HG03196 (cell line): Measurements from ENCODE around the gene CRIP3.

ENCODE experiments used
- ATAC-seq: cut with Tn5 transposase; IDR thresholded peaks from one replicate; pipeline ENCODE4 v1.9.1; 2021; ENCODE audit not compliant: unreplicated experiment

The CRIP3 gene

GRCh38 chr6:43274916-43275597 is 33.6 kb downstream of the CRIP3 start:
- no peak for ATAC-seq

- no peak for ATAC-seq
Observed at GRCh38 chr6:43274127-43274915, 34.3 kb downstream of the CRIP3 start.

DNA sequence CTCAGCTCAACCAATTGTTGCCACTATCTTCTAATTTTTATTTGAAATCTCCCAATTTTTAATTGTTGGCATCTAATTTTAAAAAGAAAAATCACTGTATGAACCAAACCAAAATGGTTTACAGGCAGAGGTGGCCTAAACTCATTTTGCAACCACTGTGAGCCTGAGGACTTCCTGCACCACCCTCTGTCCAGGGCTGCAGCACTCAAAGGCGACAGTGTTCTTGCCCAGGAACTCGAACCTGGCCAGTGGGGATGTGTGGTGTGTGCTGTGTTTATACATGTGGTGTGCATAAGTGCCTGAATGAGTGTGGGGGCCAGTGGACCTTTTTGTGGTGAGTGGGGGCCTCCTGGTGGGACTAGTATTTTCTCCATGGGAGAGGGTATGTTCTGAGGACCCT is 34.9 kb downstream of the CRIP3 start:
- ATAC-seq, result no peak

- no peak for ATAC-seq
Observed at GRCh38 chr6:43271944-43272343, 36.7 kb downstream of the CRIP3 start.

- no peak for ATAC-seq
Observed at GRCh38 chr6:43271103-43271815, 37.4 kb downstream of the CRIP3 start.

GRCh38 chr6:43269273-43270007 is 39.2 kb downstream of the CRIP3 start:
- ATAC-seq, result no peak

GRCh38 chr6:43268782-43269272 is 39.8 kb downstream of the CRIP3 start:
- no peak for ATAC-seq

GRCh38 chr6:43268355-43268700 is 40.3 kb downstream of the CRIP3 start:
- ATAC-seq, result no peak

DNA sequence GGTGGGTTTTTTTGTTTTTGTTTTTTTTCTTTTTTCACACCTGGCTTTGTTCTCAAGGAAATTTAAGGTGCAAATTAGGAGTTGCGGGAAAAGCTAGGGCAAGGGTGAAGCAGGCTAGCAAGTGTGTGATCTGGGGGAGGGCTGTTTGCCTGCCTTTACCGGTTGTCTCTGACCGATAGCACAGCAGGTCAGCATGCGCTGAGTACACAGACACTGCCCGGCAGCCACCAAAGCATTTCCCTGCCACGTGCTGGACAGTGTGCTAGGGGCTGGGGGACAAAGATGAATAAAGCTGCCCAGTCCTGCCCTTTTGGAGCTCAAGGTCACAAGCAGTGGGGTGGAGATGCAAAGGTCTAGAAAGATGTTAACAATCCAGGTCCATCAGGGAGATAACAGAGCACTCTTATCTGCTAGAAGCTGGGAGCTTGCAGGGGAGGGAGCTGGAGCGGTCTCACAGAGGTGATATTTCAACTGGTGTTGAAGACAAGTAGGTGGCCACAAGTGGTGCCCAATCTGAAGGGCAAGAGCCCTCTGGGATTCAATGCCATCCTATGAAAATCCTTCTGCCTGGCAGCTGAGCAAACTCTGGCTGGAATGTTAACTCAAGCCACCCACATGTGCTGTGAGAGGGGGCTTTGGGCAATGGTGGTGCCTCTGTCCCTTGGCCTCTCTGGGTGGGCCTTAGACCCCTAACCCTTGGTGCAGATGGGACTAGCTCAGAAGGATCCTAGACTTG is 40.8 kb downstream of the CRIP3 start:
- ATAC-seq, result no peak

- ATAC-seq, result no peak
Observed at GRCh38 chr6:43265564-43265963, 43.1 kb downstream of the CRIP3 start.

DNA sequence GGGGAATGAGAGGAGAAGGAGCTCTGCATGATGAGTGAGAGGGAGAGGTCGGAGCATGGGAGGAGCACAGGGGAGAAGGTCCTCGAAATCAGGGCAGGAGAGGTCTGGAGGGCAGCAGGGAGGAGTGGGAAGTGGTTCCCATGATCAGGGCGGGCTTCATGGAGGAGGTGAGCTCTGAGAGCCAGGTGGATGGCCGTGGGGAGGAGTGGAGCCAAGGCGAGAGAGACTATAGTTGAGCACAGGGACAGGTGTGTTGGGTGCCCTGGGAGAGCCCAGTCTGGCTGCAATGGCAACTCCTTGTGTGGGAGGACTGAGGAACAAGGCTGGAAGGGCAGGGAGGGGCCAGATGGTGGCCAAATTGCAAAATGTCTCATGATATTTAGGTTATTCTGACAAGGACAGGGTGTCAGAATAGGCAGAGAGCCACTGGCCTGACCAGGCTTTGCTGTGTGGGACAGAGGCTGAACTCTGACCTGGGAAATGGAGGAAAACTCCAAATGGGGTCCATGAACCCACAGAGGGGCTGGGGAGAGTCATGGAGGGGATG is 44.0 kb downstream of the CRIP3 start:
- no peak for ATAC-seq

- peak; percentile 66 for ATAC-seq
Observed at GRCh38 chr6:43263314-43264178, 45.1 kb downstream of the CRIP3 start.

DNA sequence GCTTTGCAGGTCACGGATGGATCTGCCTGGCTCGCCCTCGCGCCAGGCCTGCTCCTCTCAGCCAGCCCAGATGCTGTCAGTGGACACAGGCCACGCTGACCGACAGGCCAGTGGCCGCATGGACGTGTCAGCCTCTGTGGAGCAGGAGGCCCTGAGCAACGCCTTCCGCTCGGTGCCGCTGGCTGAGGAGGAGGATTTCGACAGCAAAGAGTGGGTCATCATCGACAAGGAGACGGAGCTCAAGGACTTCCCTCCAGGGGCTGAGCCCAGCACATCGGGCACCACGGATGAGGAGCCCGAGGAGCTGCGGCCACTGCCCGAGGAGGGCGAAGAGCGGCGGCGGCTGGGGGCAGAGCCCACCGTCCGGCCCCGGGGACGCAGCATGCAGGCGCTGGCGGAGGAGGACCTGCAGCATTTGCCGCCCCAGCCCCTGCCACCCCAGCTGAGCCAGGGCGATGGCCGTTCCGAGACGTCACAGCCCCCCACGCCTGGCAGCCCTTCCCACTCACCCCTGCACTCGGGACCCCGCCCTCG is 45.8 kb downstream of the CRIP3 start:
- no peak for ATAC-seq

GRCh38 chr6:43262000-43262779 is 46.4 kb downstream of the CRIP3 start:
- no peak for ATAC-seq

GRCh38 chr6:43261198-43261597 is 47.4 kb downstream of the CRIP3 start:
- ATAC-seq, result no peak

DNA sequence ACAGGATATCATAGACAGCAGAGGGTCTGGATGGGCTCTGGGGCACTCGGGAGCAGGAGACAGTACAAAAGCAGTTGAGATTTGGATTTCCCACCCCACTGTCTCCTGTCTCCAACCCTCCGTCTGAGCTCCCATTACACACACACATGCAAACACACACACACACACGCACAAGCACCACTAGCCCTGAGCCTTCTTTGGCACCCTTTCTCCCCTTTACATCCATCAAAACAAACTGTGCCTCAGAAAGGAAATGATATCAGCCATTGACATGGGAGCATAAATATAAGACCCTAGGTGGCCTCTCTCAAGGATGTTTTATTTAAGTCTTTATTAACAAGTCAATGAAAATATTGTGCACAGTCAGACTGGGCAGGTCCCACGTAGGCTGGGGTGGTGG is 47.8 kb downstream of the CRIP3 start:
- ATAC-seq, result no peak

DNA sequence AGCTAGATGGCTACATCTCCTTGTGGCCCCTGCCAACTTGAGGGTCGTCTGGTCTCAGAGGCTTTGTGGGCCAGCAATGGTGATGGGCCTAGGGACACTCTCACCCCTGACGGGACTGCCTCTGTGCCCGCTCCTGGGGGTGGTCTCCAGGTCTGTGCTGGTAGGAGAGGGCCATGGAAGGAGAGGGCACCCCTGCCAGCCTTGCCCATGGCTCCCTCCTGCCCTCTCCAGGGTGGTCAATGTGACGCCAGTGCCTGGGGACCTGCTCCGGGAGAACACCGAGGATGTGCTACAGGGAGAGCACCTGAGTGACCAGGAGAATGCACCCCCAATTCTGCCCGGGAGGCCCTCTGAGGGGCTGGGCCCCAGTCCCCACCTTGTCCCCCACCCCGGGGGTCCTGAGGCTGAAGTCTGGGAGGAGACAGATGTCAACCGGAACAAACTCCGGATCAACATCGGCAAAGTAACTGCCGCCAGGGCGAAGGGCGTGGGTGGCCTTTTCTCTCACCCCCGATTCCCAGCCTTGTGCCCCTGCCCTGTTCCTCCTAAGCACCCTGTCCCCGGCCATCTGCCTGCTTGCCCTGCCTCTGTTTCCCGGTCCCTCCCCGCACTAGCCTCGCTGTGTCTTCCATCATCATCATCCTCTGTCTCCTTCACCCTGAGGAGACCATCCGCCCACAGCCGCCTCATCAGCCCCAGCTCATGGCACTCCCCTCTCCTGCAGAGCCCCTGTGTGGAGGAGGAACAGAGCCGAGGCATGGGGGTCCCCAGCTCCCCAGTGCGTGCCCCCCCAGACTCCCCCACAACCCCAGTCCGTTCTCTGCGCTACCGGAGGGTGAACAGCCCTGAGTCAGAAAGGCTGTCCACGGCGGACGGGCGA is 49.6 kb downstream of the CRIP3 start:
- ATAC-seq, result no peak
